Measurements from ENCODE around the gene MAP2K5.

MAP2K5 gene

GRCh38 chr15:67828969-67829646, 286.6 kb downstream of the MAP2K5 start:
- no peak for FAIRE-seq

- no peak for FAIRE-seq
These were observed 287.4 kb downstream of the MAP2K5 start for GRCh38 chr15:67829647-67830504.

GRCh38 chr15:67831363-67831762, 288.9 kb downstream of the MAP2K5 start:
- FAIRE-seq = no peak

GRCh38 chr15:67832031-67832551, 289.6 kb downstream of the MAP2K5 start:
- FAIRE-seq = no peak

- FAIRE-seq = no peak
These were observed 290.6 kb downstream of the MAP2K5 start for GRCh38 chr15:67832897-67833709.

- no peak for FAIRE-seq
These were observed 291.4 kb downstream of the MAP2K5 start for GRCh38 chr15:67833710-67834511.

GRCh38 chr15:67834581-67835296, 292.2 kb downstream of the MAP2K5 start:
- FAIRE-seq = no peak

- FAIRE-seq = no peak
These were observed 293.0 kb downstream of the MAP2K5 start for GRCh38 chr15:67835297-67836133.

GRCh38 chr15:67836134-67836455, 293.6 kb downstream of the MAP2K5 start:
- no peak for FAIRE-seq

GRCh38 chr15:67836477-67836876, 294.0 kb downstream of the MAP2K5 start:
- peak; percentile 67 for FAIRE-seq

GRCh38 chr15:67836955-67837354, 294.5 kb downstream of the MAP2K5 start:
- FAIRE-seq = no peak

- no peak for FAIRE-seq
These were observed 296.4 kb downstream of the MAP2K5 start for GRCh38 chr15:67838789-67839332.

- no peak for FAIRE-seq
These were observed 297.0 kb downstream of the MAP2K5 start for GRCh38 chr15:67839499-67839928.

- FAIRE-seq = peak; percentile 86
These were observed 297.6 kb downstream of the MAP2K5 start, which contains the start of gene RNU6-1 for GRCh38 chr15:67839929-67840748. Gene RNU6-1 (minus strand): TSS chr15:67840045.

- FAIRE-seq = no peak
These were observed 298.4 kb downstream of the MAP2K5 start for GRCh38 chr15:67840749-67841512.

GRCh38 chr15:67841513-67841762, 298.9 kb downstream of the MAP2K5 start:
- FAIRE-seq = no peak

GRCh38 chr15:67843092-67843501, 300.6 kb downstream of the MAP2K5 start:
- FAIRE-seq = no peak

GRCh38 chr15:67843571-67844387, 301.3 kb downstream of the MAP2K5 start:
- peak; percentile 80 for FAIRE-seq

Measured in TTC549 (cell line).